ENCODE measurements around the gene KSR1. TPM values are rescaled to one million over a fixed set of nuclear protein-coding genes. Genes with fewer than 3 reads are reported as not detected.

Gene KSR1
- total RNA-seq, 4 donors from 2014 or later: 17.7 to 77.0 (median 34.6) TPM

DNA sequence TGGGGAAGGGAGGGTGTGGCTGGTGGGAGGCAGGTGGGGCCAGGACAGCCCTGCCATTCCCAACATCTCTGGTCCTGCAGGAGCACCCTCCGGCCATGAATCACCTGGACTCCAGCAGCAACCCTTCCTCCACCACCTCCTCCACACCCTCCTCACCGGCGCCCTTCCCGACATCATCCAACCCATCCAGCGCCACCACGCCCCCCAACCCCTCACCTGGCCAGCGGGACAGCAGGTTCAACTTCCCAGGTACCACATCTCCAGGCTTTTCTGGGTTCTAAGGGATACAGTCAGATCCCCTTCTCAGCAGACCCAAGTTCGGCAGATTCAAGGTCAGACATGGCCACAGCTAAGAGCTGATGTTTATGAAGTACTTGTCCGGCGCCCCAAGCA lies 140.9 kb downstream of the KSR1 start:
- no peak for TF ChIP-seq POLR2A (IDR thresholded peaks at IDR 0.05)
- TF ChIP-seq, protein P1, sequence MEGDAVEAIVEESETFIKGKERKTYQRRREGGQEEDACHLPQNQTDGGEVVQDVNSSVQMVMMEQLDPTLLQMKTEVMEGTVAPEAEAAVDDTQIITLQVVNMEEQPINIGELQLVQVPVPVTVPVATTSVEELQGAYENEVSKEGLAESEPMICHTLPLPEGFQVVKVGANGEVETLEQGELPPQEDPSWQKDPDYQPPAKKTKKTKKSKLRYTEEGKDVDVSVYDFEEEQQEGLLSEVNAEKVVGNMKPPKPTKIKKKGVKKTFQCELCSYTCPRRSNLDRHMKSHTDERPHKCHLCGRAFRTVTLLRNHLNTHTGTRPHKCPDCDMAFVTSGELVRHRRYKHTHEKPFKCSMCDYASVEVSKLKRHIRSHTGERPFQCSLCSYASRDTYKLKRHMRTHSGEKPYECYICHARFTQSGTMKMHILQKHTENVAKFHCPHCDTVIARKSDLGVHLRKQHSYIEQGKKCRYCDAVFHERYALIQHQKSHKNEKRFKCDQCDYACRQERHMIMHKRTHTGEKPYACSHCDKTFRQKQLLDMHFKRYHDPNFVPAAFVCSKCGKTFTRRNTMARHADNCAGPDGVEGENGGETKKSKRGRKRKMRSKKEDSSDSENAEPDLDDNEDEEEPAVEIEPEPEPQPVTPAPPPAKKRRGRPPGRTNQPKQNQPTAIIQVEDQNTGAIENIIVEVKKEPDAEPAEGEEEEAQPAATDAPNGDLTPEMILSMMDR (IDR thresholded peaks at IDR 0.05): no peak
- Histone ChIP-seq H3K4me1 (no peaks in the 10 kb centered on the region), H3K9me3 (no peaks in the 10 kb centered on the region), H3K36me3 (no peaks in the 10 kb centered on the region), H3K4me3 (no peak overlapping the region), H3K27ac (no peak overlapping the region), H3K27me3 (no peaks in the 10 kb centered on the region)
- DNase-seq: no peak
- intact Hi-C loops (cut with DNase I; ENCODE audit: low total_unique reads): loop anchor here (5.0 kb wide), 1 partner anchor 355 kb away; no protein-coding TSS in a partner anchor

DNA sequence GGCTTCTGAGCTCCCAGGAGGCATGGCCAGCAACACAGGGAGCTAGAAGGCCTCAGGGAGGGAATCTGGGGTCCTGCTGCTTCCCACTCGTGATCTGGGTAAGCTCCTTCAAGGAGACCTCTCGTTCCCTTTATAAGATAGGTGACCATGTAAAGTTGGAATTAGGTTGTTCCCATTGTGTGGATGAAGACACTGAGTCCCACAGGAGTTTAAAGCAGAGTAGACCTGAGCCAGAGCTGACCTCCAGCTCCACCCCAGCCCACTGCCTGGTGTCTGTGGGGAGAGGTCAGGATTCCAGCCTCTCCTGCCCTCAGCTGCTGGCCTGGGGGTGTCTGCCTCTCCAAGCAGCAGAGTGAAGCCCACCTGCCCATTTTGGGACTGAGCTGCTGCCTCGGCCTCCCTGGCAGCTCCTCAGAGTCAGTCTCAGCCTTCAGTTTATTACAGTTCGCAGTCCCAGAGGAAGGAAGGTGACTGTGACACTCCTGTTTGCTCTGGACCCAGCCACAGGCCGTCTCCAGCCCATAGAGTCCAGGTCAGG lies 141.6 kb downstream of the KSR1 start:
- H3K4me3 ChIP-seq: no peak overlapping the region
- H3K36me3 ChIP-seq: no peaks in the 10 kb centered on the region
- intact Hi-C loops (cut with DNase I; ENCODE audit: low total_unique reads): loop anchor here (5.0 kb wide), 1 partner anchor 356 kb away; no protein-coding TSS in a partner anchor
- H3K4me1 ChIP-seq: no peaks in the 10 kb centered on the region
- no peaks in the 10 kb centered on the region for H3K27me3 ChIP-seq
- no peaks in the 10 kb centered on the region for H3K9me3 ChIP-seq
- H3K27ac ChIP-seq: no peak overlapping the region
- no peak for TF ChIP-seq POLR2A (IDR thresholded peaks at IDR 0.05)
- TF ChIP-seq, protein P1 (IDR thresholded peaks at IDR 0.05): no peak
- DNase-seq: no peak

DNA sequence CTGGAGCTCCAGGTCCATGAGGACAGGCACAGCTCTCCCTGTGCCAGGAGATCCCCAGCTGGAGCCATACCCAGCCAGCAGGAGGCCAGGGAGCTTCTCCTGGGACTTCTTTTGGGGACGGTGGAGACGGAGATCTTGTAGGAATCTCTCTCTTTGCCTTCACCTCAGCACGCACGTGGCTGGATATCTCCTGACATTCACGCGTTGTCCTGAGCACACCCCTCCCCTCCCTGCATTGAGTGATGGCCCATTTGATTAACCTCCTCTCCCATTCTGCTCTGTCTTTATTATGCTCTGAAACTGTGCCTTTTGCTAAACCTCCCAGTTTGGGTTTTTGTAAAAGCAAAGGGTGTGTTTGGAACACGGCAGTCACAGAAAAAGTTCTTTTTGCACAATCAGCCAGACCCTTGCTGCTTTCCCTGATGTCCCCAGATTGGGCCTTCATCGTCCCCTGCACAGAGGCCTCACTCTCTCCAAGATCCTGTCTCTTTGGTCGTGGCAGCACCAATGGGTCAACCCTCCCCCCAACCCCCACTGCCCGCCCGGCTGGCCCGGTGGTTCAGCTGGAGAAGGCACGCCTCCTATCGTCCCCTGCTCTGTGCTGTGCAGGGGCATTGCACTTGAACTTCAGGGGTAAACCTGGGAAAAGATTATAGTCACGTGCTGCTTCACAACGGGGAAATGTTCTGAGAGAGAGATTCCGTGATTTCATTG lies 142.2 kb downstream of the KSR1 start:
- Histone ChIP-seq H3K27ac (no peak overlapping the region), H3K4me3 (no peak overlapping the region), H3K36me3 (no peaks in the 10 kb centered on the region), H3K4me1 (no peaks in the 10 kb centered on the region), H3K9me3 (no peaks in the 10 kb centered on the region), H3K27me3 (no peaks in the 10 kb centered on the region)
- DNase-seq: no peak
- TF ChIP-seq, protein P1 (IDR thresholded peaks at IDR 0.05): no peak
- no peak for TF ChIP-seq POLR2A (IDR thresholded peaks at IDR 0.05)
- intact Hi-C loops (cut with DNase I; ENCODE audit: low total_unique reads): loop anchor here (5.0 kb wide), 1 partner anchor 356 kb away; no protein-coding TSS in a partner anchor

DNA sequence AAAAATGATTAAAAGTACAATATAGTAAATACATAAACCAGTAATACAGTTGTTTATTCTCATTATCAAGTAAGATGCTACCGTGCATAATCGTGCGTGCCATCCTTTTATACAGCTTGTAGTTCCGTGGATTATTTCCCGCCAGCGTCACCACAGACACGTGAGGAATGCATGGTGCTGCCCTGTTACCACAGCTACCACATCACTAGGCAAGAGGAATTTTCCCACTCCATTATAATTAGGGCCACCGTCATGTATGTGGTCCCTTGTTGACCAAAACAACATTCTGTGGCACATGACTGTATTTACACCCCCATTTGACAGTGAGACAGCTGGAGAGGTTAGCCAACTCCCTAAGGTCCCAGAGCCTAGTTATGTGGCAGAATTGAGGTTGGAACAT lies 144.2 kb downstream of the KSR1 start:
- Histone ChIP-seq H3K4me3 (no peak overlapping the region), H3K36me3 (no peaks in the 10 kb centered on the region), H3K27me3 (no peaks in the 10 kb centered on the region), H3K4me1 (no peaks in the 10 kb centered on the region), H3K27ac (no peak overlapping the region), H3K9me3 (no peaks in the 10 kb centered on the region)
- TF ChIP-seq, protein P1 (IDR thresholded peaks at IDR 0.05): no peak
- TF ChIP-seq POLR2A (IDR thresholded peaks at IDR 0.05): no peak
- intact Hi-C loops (cut with DNase I; ENCODE audit: low total_unique reads): loop anchor here (5.0 kb wide), 1 partner anchor 248 kb away; no protein-coding TSS in a partner anchor
- DNase-seq: no peak

Data from uterus (tissue), 4 donors.